Measurements from ENCODE around the gene FAM241B.

The FAM241B gene

GRCh38 chr10:69666756-69667155 is 36.7 kb downstream of the FAM241B start:
- H3K9me3 ChIP-seq (ENCODE audit: control insufficient read depth, insufficient read depth, low read length): no peaks in the 10 kb centered on the region

DNA sequence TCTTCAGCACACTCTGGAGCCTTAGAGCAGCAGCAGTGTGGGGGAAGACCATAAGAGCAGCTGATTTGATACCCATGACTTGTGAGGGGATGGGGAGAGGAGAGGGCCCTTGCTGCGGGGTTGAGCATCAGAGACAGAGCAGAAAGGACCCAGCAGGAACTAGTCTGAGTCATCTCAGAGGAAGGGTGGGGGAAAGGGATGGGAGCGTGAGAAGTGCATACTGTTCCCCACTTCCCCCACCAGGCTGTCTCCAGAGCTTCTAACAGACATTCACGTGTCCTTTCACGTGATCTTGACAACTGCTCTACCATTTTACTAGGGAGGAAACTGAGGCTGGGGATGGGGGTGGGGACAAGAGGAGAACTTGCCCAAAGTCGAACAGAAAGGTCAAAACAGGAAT is 38.7 kb downstream of the FAM241B start:
- Histone ChIP-seq H3K4me1 (ENCODE audit: control insufficient read depth, insufficient read depth, low read length) (no peaks in the 10 kb centered on the region), H3K36me3 (ENCODE audit: control insufficient read depth, insufficient read depth, low read length) (no peaks in the 10 kb centered on the region), H3K27ac (ENCODE audit: low read length) (no peak overlapping the region), H3K4me3 (ENCODE audit: low read length) (no peak overlapping the region), H3K27me3 (ENCODE audit: control insufficient read depth, insufficient read depth, low read length) (no peaks in the 10 kb centered on the region), H3K9me3 (ENCODE audit: control insufficient read depth, insufficient read depth, low read length) (no peaks in the 10 kb centered on the region)
- DNase-seq (ENCODE audit: low read depth, low spot score): no peak
- WGBS (ENCODE audit: insufficient coverage, insufficient read length): no CpG with 5 or more reads among the region's 5 CpGs

More at GRCh38 chr10:69666756-69667155, 36.7 kb downstream of the FAM241B start:
- DNase-seq (ENCODE audit: low read depth, low spot score): no peak
- H3K4me3 ChIP-seq (ENCODE audit: low read length): no peak overlapping the region
- H3K36me3 ChIP-seq (ENCODE audit: control insufficient read depth, insufficient read depth, low read length): no peaks in the 10 kb centered on the region
- no peaks in the 10 kb centered on the region; the same call in 1 of the 2 replicates for H3K27me3 ChIP-seq (ENCODE audit: control insufficient read depth, insufficient read depth, low read length)
- no peak overlapping the region for H3K27ac ChIP-seq (ENCODE audit: low read length)
- H3K4me1 ChIP-seq (ENCODE audit: control insufficient read depth, insufficient read depth, low read length): no peaks in the 10 kb centered on the region; the same call in 1 of the 2 replicates
- no CpG with 5 or more reads among the region's 4 CpGs for WGBS (ENCODE audit: insufficient coverage, insufficient read length)

DNA sequence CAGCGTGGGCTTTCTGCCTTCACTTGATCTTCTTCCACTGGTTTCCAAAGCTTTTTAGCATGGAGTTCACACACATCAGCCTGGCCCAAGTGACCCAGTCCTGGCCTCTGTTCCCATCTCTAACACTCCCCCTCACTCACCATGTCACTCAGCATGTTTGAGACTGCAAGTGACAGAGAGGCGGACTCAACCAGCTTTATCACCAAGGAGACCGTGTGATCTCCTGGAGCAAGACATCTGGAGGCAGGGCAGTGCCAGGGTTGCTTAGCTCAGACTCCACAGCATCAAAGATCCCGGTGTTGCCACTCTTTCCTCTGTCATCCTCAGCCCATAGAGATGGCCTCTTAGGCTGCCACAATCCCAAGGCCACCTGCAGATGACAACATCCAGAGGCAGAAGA is 39.4 kb downstream of the FAM241B start:
- no peak for DNase-seq (ENCODE audit: low read depth, low spot score)
- Histone ChIP-seq H3K9me3 (ENCODE audit: control insufficient read depth, insufficient read depth, low read length) (no peaks in the 10 kb centered on the region), H3K27me3 (ENCODE audit: control insufficient read depth, insufficient read depth, low read length) (no peaks in the 10 kb centered on the region), H3K36me3 (ENCODE audit: control insufficient read depth, insufficient read depth, low read length) (no peaks in the 10 kb centered on the region), H3K4me3 (ENCODE audit: low read length) (no peak overlapping the region), H3K27ac (ENCODE audit: low read length) (no peak overlapping the region), H3K4me1 (ENCODE audit: control insufficient read depth, insufficient read depth, low read length) (no peaks in the 10 kb centered on the region)
- WGBS (ENCODE audit: insufficient coverage, insufficient read length): no CpG with 5 or more reads among the region's 4 CpGs

- no peak for DNase-seq (ENCODE audit: low read depth, low spot score)
- Histone ChIP-seq H3K27me3 (ENCODE audit: control insufficient read depth, insufficient read depth, low read length) (no peaks in the 10 kb centered on the region), H3K4me3 (ENCODE audit: low read length) (no peak overlapping the region), H3K27ac (ENCODE audit: low read length) (no peak overlapping the region), H3K36me3 (ENCODE audit: control insufficient read depth, insufficient read depth, low read length) (no peaks in the 10 kb centered on the region), H3K4me1 (ENCODE audit: control insufficient read depth, insufficient read depth, low read length) (no peaks in the 10 kb centered on the region; the same call in 1 of the 2 replicates), H3K9me3 (ENCODE audit: control insufficient read depth, insufficient read depth, low read length) (no peaks in the 10 kb centered on the region)
- no CpG with 5 or more reads among the region's 3 CpGs for WGBS (ENCODE audit: insufficient coverage, insufficient read length)
These were observed 43.5 kb downstream of the FAM241B start for GRCh38 chr10:69673521-69673920.

GRCh38 chr10:69674786-69675185 is 44.7 kb downstream of the FAM241B start:
- no peak for DNase-seq (ENCODE audit: low read depth, low spot score)
- Histone ChIP-seq H3K4me1 (ENCODE audit: control insufficient read depth, insufficient read depth, low read length) (no peaks in the 10 kb centered on the region; the same call in 1 of the 2 replicates), H3K36me3 (ENCODE audit: control insufficient read depth, insufficient read depth, low read length) (no peaks in the 10 kb centered on the region), H3K27me3 (ENCODE audit: control insufficient read depth, insufficient read depth, low read length) (no peaks in the 10 kb centered on the region), H3K27ac (ENCODE audit: low read length) (no peak overlapping the region), H3K4me3 (ENCODE audit: low read length) (no peak overlapping the region), H3K9me3 (ENCODE audit: control insufficient read depth, insufficient read depth, low read length) (no peaks in the 10 kb centered on the region)
- 100% methylated on average over 1 of the region's 2 CpGs for WGBS (ENCODE audit: insufficient coverage, insufficient read length)

- H3K9me3 ChIP-seq (ENCODE audit: control insufficient read depth, insufficient read depth, low read length): no peaks in the 10 kb centered on the region
- H3K4me3 ChIP-seq (ENCODE audit: low read length): no peak overlapping the region
- no peaks in the 10 kb centered on the region for H3K27me3 ChIP-seq (ENCODE audit: control insufficient read depth, insufficient read depth, low read length)
- no peak for DNase-seq (ENCODE audit: low read depth, low spot score)
- no peak overlapping the region for H3K27ac ChIP-seq (ENCODE audit: low read length)
- WGBS (ENCODE audit: insufficient coverage, insufficient read length): no CpG with 5 or more reads among the region's 4 CpGs
- H3K4me1 ChIP-seq (ENCODE audit: control insufficient read depth, insufficient read depth, low read length): no peaks in the 10 kb centered on the region; the same call in 1 of the 2 replicates
- H3K36me3 ChIP-seq (ENCODE audit: control insufficient read depth, insufficient read depth, low read length): no peaks in the 10 kb centered on the region
These were observed 46.3 kb downstream of the FAM241B start for GRCh38 chr10:69676301-69676700.

DNA sequence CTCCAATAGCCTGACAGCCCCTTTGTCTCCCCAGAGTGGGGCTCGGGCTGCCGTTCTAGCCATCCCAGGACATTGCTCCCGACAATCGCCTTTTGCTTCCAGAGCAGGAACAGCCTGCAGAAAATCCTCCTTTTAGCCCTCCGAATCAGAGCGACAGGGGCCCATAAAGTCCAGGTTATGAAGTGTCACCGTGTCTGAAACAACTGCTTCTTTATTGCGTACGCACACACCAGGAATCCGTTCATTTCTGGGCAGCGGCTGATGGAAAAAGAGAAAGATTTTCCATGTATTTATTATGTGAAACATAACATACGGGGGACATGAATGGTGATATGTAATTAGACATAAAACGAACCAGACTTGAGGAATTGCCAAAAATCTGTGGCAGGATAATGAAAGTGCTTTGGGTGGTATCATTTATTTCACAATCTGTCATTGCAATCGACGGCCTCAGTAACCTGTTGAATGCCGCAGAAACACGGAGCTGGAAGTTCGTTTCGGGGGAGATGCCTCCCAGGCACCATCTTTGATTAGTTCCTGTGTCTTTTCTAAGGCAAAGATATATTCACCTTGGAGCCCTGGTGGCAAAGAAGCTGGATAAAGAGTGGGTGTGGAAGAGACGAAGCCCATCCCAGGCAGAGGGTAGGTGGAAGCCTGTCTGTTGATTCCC is 48.1 kb downstream of the FAM241B start:
- H3K9me3 ChIP-seq (ENCODE audit: control insufficient read depth, insufficient read depth, low read length): no peaks in the 10 kb centered on the region
- H3K27ac ChIP-seq (ENCODE audit: low read length): no peak overlapping the region
- H3K4me1 ChIP-seq (ENCODE audit: control insufficient read depth, insufficient read depth, low read length): no peaks in the 10 kb centered on the region; the same call in 1 of the 2 replicates
- H3K4me3 ChIP-seq (ENCODE audit: low read length): no peak overlapping the region
- WGBS (ENCODE audit: insufficient coverage, insufficient read length): no CpG with 5 or more reads among the region's 20 CpGs
- DNase-seq (ENCODE audit: low read depth, low spot score): no peak
- no peaks in the 10 kb centered on the region for H3K27me3 ChIP-seq (ENCODE audit: control insufficient read depth, insufficient read depth, low read length)
- no peaks in the 10 kb centered on the region for H3K36me3 ChIP-seq (ENCODE audit: control insufficient read depth, insufficient read depth, low read length)

DNA sequence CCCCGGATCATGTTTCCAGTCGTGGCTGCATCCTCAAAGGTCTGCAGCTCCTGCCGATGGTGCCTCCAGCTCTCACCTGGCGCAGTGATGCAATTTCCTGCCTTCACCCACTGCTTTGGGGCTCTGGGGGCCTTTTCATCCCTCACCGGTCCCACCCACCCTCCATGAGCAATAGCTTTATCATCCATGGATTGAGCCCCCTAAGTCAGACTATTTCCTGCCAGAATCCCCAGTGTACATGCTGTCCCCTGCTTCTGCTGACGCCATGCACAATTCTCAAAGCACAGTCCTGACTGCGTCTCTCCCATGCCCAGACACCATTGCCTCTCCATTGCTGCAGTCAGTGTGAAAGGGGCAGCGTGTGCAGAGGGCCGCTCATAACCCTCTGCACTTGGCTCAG is 49.7 kb downstream of the FAM241B start:
- no peaks in the 10 kb centered on the region for H3K9me3 ChIP-seq (ENCODE audit: control insufficient read depth, insufficient read depth, low read length)
- no peak overlapping the region for H3K4me3 ChIP-seq (ENCODE audit: low read length)
- WGBS (ENCODE audit: insufficient coverage, insufficient read length): no CpG with 5 or more reads among the region's 9 CpGs
- H3K27me3 ChIP-seq (ENCODE audit: control insufficient read depth, insufficient read depth, low read length): no peaks in the 10 kb centered on the region
- DNase-seq (ENCODE audit: low read depth, low spot score): no peak
- no peaks in the 10 kb centered on the region for H3K36me3 ChIP-seq (ENCODE audit: control insufficient read depth, insufficient read depth, low read length)
- no peaks in the 10 kb centered on the region; the same call in 1 of the 2 replicates for H3K4me1 ChIP-seq (ENCODE audit: control insufficient read depth, insufficient read depth, low read length)
- no peak overlapping the region for H3K27ac ChIP-seq (ENCODE audit: low read length)

GRCh38 chr10:69680610-69681009 is 50.6 kb downstream of the FAM241B start:
- no peaks in the 10 kb centered on the region for H3K27me3 ChIP-seq (ENCODE audit: control insufficient read depth, insufficient read depth, low read length)
- H3K36me3 ChIP-seq (ENCODE audit: control insufficient read depth, insufficient read depth, low read length): no peaks in the 10 kb centered on the region
- H3K9me3 ChIP-seq (ENCODE audit: control insufficient read depth, insufficient read depth, low read length): no peaks in the 10 kb centered on the region
- WGBS (ENCODE audit: insufficient coverage, insufficient read length): no CpG with 5 or more reads among the region's 4 CpGs
- no peak for DNase-seq (ENCODE audit: low read depth, low spot score)
- H3K4me3 ChIP-seq (ENCODE audit: low read length): no peak overlapping the region
- no peaks in the 10 kb centered on the region; the same call in 1 of the 2 replicates for H3K4me1 ChIP-seq (ENCODE audit: control insufficient read depth, insufficient read depth, low read length)
- H3K27ac ChIP-seq (ENCODE audit: low read length): no peak overlapping the region

- no peak overlapping the region for H3K4me3 ChIP-seq (ENCODE audit: low read length)
- WGBS (ENCODE audit: insufficient coverage, insufficient read length): no CpG with 5 or more reads among the region's 6 CpGs
- H3K4me1 ChIP-seq (ENCODE audit: control insufficient read depth, insufficient read depth, low read length): no peaks in the 10 kb centered on the region
- H3K27me3 ChIP-seq (ENCODE audit: control insufficient read depth, insufficient read depth, low read length): no peaks in the 10 kb centered on the region
- no peak overlapping the region for H3K27ac ChIP-seq (ENCODE audit: low read length)
- no peaks in the 10 kb centered on the region for H3K36me3 ChIP-seq (ENCODE audit: control insufficient read depth, insufficient read depth, low read length)
- no peaks in the 10 kb centered on the region for H3K9me3 ChIP-seq (ENCODE audit: control insufficient read depth, insufficient read depth, low read length)
- DNase-seq (ENCODE audit: low read depth, low spot score): no peak
These were observed 51.4 kb downstream of the FAM241B start for GRCh38 chr10:69681436-69681835.

DNA sequence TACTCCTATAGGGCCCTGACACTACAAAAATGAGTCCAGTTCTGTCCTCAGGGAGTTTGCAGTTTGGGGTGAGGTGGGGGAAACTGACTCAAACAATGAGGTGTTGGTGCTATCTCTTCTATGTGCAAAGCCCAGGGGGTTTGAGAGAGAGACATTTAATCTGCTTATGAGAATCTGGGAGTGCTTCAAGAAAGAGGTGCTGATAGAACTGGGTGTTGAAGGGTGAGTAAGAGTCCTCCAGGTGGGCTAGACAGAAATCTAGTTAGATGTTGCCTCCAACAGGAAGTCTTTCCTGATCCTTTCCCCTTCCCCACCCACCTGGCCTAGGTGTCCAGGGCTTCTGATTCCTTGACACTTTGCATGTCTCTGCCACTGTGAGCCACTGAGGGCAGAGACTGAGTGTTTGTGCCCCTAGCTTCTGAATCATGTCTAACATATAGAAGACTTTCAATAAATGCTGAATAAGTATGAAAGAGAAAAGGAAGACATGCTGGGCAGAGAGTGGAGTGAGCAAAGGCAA is 53.0 kb downstream of the FAM241B start:
- no peaks in the 10 kb centered on the region for H3K36me3 ChIP-seq (ENCODE audit: control insufficient read depth, insufficient read depth, low read length)
- H3K4me3 ChIP-seq (ENCODE audit: low read length): no peak overlapping the region
- no peaks in the 10 kb centered on the region for H3K9me3 ChIP-seq (ENCODE audit: control insufficient read depth, insufficient read depth, low read length)
- no peak for DNase-seq (ENCODE audit: low read depth, low spot score)
- no peak overlapping the region for H3K27ac ChIP-seq (ENCODE audit: low read length)
- no peaks in the 10 kb centered on the region for H3K27me3 ChIP-seq (ENCODE audit: control insufficient read depth, insufficient read depth, low read length)
- no peaks in the 10 kb centered on the region for H3K4me1 ChIP-seq (ENCODE audit: control insufficient read depth, insufficient read depth, low read length)

Data from iPS DF 6.9 (cell line).